ENCODE measurements around the gene PRDM11. TPM values are rescaled to one million over a fixed set of nuclear protein-coding genes. Genes with fewer than 3 reads are reported as not detected.

The PRDM11 gene
- total and polyA plus RNA-seq, 2 of the 8 experiments (the other 6 are each of a cell fraction or from before 2014, with no cell fraction given) = 3.6 to 11.7 TPM

GRCh38 chr11:45225277-45225676 lies 78.8 kb downstream of the PRDM11 start:
- Histone ChIP-seq H4K91ac (replicated peaks; ENCODE audit: insufficient read length, low read length) (no peak overlapping the region), H4K5ac (ENCODE audit: insufficient read length, low read depth, low read length) (no peak overlapping the region), H2BK20ac (ENCODE audit: low read length) (no peak overlapping the region), H3K9ac (replicated peaks in 1 of 4; ENCODE audit: extremely low read depth in 1 of 4, low read depth in 3 of 4, low read length in 3 of 4) (no peak overlapping the region), H3K4me1 (replicated peaks in 1 of 4; ENCODE audit: control insufficient read depth in 3 of 4, insufficient read depth in 4 of 4, low read length in 3 of 4) (no peaks in the 10 kb centered on the region), H3K4ac (replicated peaks; ENCODE audit: insufficient read length, low read depth, low read length) (no peak overlapping the region), H2BK15ac (ENCODE audit: low read length) (no peak overlapping the region), H3K14ac (ENCODE audit: insufficient read length) (no peak overlapping the region), H3K18ac (ENCODE audit: extremely low read depth, low read length) (no peak overlapping the region), H3K27me3 (replicated peaks in 1 of 4; ENCODE audit: control insufficient read depth in 3 of 4, extremely low read depth in 1 of 4, insufficient read depth in 3 of 4, low read length in 3 of 4) (no peaks in the 10 kb centered on the region; a peak in 1 of 7 replicates), H4K8ac (ENCODE audit: extremely low read depth, insufficient read depth, low read length) (no peak overlapping the region), H2BK120ac (replicated peaks; ENCODE audit: low read depth, low read length) (no peak overlapping the region), H3K79me2 (ENCODE audit: control insufficient read depth in 1 of 2, insufficient read depth in 2 of 2, low read length in 2 of 2) (no peaks in the 10 kb centered on the region), H3K27ac (ENCODE audit: low read depth, low read length) (no peak overlapping the region), H3K4me2 (ENCODE audit: insufficient read depth in 1 of 2, low read depth in 2 of 2, low read length in 2 of 2) (no peak overlapping the region), H2BK5ac (ENCODE audit: low read depth, low read length) (no peak overlapping the region), H3K79me1 (ENCODE audit: low read depth, low read length) (no peaks in the 10 kb centered on the region), H2BK12ac (ENCODE audit: low read depth, low read length) (no peak overlapping the region), H2AK5ac (ENCODE audit: low read depth, low read length) (no peak overlapping the region), H3K56ac (replicated peaks; ENCODE audit: insufficient read length, low read depth, low read length) (no peak overlapping the region), H3K9me3 (ENCODE audit: insufficient read depth in 2 of 2, low read depth in 1 of 2, low read length in 1 of 2) (no peaks in the 10 kb centered on the region), H4K20me1 (replicated peaks in 1 of 2; ENCODE audit: control insufficient read depth in 1 of 2, insufficient read depth in 2 of 2, low read length in 2 of 2) (peaks cover 0 to 2% of the 10 kb centered on the region in 2 experiments), H3K23ac (ENCODE audit: insufficient read length) (no peak overlapping the region), H2AFZ (ENCODE audit: low read length) (no peak overlapping the region), H3K23me2 (ENCODE audit: low read depth, low read length) (no peaks in the 10 kb centered on the region), H3K36me3 (ENCODE audit: control insufficient read depth in 2 of 4, insufficient read depth in 4 of 4, low read length in 3 of 4) (peaks cover 0 to 10% (median 4%) of the 10 kb centered on the region in 4 experiments; a peak in 3 of 8 replicates), H3K4me3 (ENCODE audit: extremely low read depth in 1 of 4, insufficient read depth in 2 of 4, low read depth in 3 of 4, low read length in 4 of 4) (no peak overlapping the region)
- ChIA-PET CTCF (ENCODE audit: partially characterized antibody) (interaction anchor here (0.6 to 10.0 kb wide), 6 partner anchors 10 to 106 kb away, joined by 3 to 61 read pairs (median 3); no protein-coding TSS in a partner anchor), POLR2A (ENCODE audit: partially characterized antibody) (no interaction called here)
- FAIRE-seq (no peak), DNase-seq (ENCODE audit: low read depth in 1 of 2, low spot score in 2 of 2) (no peak)
- 88% methylated on average over 1 of the region's 1 CpG; no CpG with 5 or more reads in 1 of the 2 experiments for WGBS, 2 experiments (ENCODE audit: extremely low coverage in 1 of 2, insufficient coverage in 1 of 2, insufficient read length in 1 of 2, insufficient replicate concordance in 2 of 2, low coverage in 1 of 2, low lambda C conversion rate in 2 of 2, missing lambda C conversion rate in 1 of 2)
- TF ChIP-seq BRCA1 (IDR thresholded peaks at IDR 0.05; ENCODE audit: low read depth, low read length) (no peak), RBBP5 (IDR thresholded peaks at IDR 0.05; ENCODE audit: borderline replicate concordance, low read depth, low read length) (no peak), BCL11A (IDR thresholded peaks at IDR 0.05; ENCODE audit: low read depth in 2 of 2, low read length in 2 of 2) (no peak), POLR2AphosphoS5 (IDR thresholded peaks at IDR 0.05; ENCODE audit: low read depth, low read length) (no peak), EGR1 (IDR thresholded peaks at IDR 0.05; ENCODE audit: borderline replicate concordance, low read depth, low read length) (no peak), SUZ12 (IDR thresholded peaks at IDR 0.05; ENCODE audit: low read length) (no peak), SP4 (IDR thresholded peaks at IDR 0.05; ENCODE audit: low read length) (no peak), CHD1 (IDR thresholded peaks at IDR 0.05; ENCODE audit: low read depth, low read length) (no peak), CEBPB (IDR thresholded peaks at IDR 0.05; ENCODE audit: low read depth, low read length) (no peak)

Measured in H1 (cell line).